Fibroblast of lung (primary cell): ENCODE measurements around the gene ROCK1. TPM values are rescaled to one million over a fixed set of nuclear protein-coding genes. Genes with fewer than 3 reads are reported as not detected.

Experiments used
- DNase-seq, 2 donors: peaks; one replicate each; pipeline versions ENCODE4 v3.0.0 to v3.0.0-alpha.2; 2010; ENCODE audit warnings: low read depth in 2 of 2
- H2AFZ ChIP-seq: 2 replicates; pipeline ENCODE4 v1.5.1; 2012; ENCODE audit warnings: low read length, control low read depth, inconsistent platforms
- H3K27ac ChIP-seq: 2 replicates; pipeline ENCODE4 v1.5.1; 2011; ENCODE audit warnings: low read length, control low read depth; ENCODE audit not compliant: insufficient read depth
- H3K27me3 ChIP-seq: 2 replicates; pipeline ENCODE4 v1.5.1; 2011; ENCODE audit warnings: mild to moderate bottlenecking, low read length; ENCODE audit not compliant: control insufficient read depth, insufficient read depth
- H3K36me3 ChIP-seq: 2 replicates; pipeline ENCODE4 v1.5.1; 2011; ENCODE audit warnings: low read length; ENCODE audit not compliant: control insufficient read depth, insufficient read depth
- H3K4me1 ChIP-seq: 2 replicates; pipeline ENCODE4 v1.5.1; 2011; ENCODE audit warnings: low read length; ENCODE audit not compliant: control insufficient read depth, insufficient read depth; ENCODE audit errors: extremely low read depth
- H3K4me2 ChIP-seq: 2 replicates; pipeline ENCODE4 v1.5.1; 2011; ENCODE audit warnings: low read length, control low read depth; ENCODE audit not compliant: insufficient read depth; ENCODE audit errors: extremely low read depth
- H3K4me3 ChIP-seq, 4 experiments: fragments of 200-600 bp in 1 of 4; sonication (generic) in 1 of 4; replicated peaks in 1 of 4; 2 replicates each; pipeline ENCODE4 v1.5.1; 2011 to 2016; ENCODE audit warnings: low read length in 4 of 4, low read depth in 3 of 4, mild to moderate bottlenecking in 3 of 4, control low read depth in 2 of 4, inconsistent platforms in 1 of 4, mixed read lengths in 1 of 4; ENCODE audit not compliant: insufficient read depth in 1 of 4; ENCODE audit errors: control extremely low read depth in 1 of 4
- H3K79me2 ChIP-seq: 2 replicates; pipeline ENCODE4 v1.5.1; 2012; ENCODE audit warnings: mild to moderate bottlenecking, low read length, inconsistent platforms; ENCODE audit not compliant: control insufficient read depth, insufficient read depth
- H3K9ac ChIP-seq: 2 replicates; pipeline ENCODE4 v1.5.1; 2011; ENCODE audit warnings: mild to moderate bottlenecking, low read length, control low read depth; ENCODE audit not compliant: insufficient read depth
- H3K9me3 ChIP-seq: 2 replicates; pipeline ENCODE4 v1.5.1; 2012; ENCODE audit warnings: low read depth, low read length; ENCODE audit not compliant: control insufficient read depth, insufficient read depth
- H4K20me1 ChIP-seq: 2 replicates; pipeline ENCODE4 v1.5.1; 2011; ENCODE audit warnings: low read length; ENCODE audit not compliant: control insufficient read depth, insufficient read depth; ENCODE audit errors: extremely low read depth
- EZH2 ChIP-seq: IDR thresholded peaks from 2 replicates; pipeline ENCODE4 v1.5.1; 2012; ENCODE audit warnings: low read length, control low read depth, mild to moderate bottlenecking; ENCODE audit errors: missing control alignments
- polyA minus RNA-seq: library from RNA; depleted of rRNA, polyadenylated mRNA; stranded (reverse); fragments of >200 nt; gene quantifications from 2 replicates; pipeline ENCODE4 v1.2.3, GENCODE V29; 2011; ENCODE audit warnings: low replicate concordance
- polyA plus RNA-seq, 2 donors: library from polyadenylated mRNA; depleted of rRNA in 1 of 2; stranded (reverse) in 1 of 2; unstranded in 1 of 2; fragments of >200 nt; gene quantifications; 2 replicates each; pipeline ENCODE4 v1.2.1, GENCODE V29; 2011 to 2012; ENCODE audit warnings: missing spikeins in 1 of 2
- total RNA-seq: library from RNA; depleted of rRNA; stranded (reverse); fragments of >200 nt; gene quantifications from 2 replicates; pipeline ENCODE4 v1.2.1, GENCODE V29; 2014
- TF ChIP-seq, protein P1 (sequence below), 2 donors: IDR thresholded peaks in 1 of 2; conservative IDR thresholded peaks in 1 of 2; 1 replicate in 1 of 2; 2 replicates in 1 of 2; pipeline ENCODE4 v1.5.1; 2011 to 2012; ENCODE audit warnings: low read length in 2 of 2, control low read depth in 1 of 2, inconsistent platforms in 1 of 2, low read depth in 1 of 2, mild to moderate bottlenecking in 1 of 2

Gene ROCK1
- total RNA-seq (39.5 and 55.2 TPM in 2 replicates), polyA plus RNA-seq (25.4 and 33.2 TPM in 2 replicates), polyA minus RNA-seq (2.2 and 2.6 TPM in 2 replicates)
- 31.2 and 40.5 TPM in 2 replicates for polyA plus RNA-seq (2012)

- Histone ChIP-seq H2AFZ (peak within 1 kb of the TSS; percentile 92), H3K9ac (peak within 1 kb of the TSS; percentile 99), H3K27me3 (no peaks in the 10 kb centered on the region), H3K79me2 (peaks cover 49% of the 10 kb centered on the region), H3K36me3 (no peaks in the 10 kb centered on the region), H3K4me1 (peaks cover 12% of the 10 kb centered on the region), H4K20me1 (no peaks in the 10 kb centered on the region), H3K9me3 (no peaks in the 10 kb centered on the region), H3K4me3 (peak within 1 kb of the TSS; percentile 91 to 100 (median 97)), H3K4me2 (peak within 1 kb of the TSS; percentile 97), H3K27ac (peak within 1 kb of the TSS; percentile 99)
- DNase-seq, result peak; percentile 96 to 97
- TF ChIP-seq, protein P1, sequence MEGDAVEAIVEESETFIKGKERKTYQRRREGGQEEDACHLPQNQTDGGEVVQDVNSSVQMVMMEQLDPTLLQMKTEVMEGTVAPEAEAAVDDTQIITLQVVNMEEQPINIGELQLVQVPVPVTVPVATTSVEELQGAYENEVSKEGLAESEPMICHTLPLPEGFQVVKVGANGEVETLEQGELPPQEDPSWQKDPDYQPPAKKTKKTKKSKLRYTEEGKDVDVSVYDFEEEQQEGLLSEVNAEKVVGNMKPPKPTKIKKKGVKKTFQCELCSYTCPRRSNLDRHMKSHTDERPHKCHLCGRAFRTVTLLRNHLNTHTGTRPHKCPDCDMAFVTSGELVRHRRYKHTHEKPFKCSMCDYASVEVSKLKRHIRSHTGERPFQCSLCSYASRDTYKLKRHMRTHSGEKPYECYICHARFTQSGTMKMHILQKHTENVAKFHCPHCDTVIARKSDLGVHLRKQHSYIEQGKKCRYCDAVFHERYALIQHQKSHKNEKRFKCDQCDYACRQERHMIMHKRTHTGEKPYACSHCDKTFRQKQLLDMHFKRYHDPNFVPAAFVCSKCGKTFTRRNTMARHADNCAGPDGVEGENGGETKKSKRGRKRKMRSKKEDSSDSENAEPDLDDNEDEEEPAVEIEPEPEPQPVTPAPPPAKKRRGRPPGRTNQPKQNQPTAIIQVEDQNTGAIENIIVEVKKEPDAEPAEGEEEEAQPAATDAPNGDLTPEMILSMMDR (conservative IDR thresholded peaks at IDR 0.05 in 1 of 2, IDR thresholded peaks at IDR 0.05 in 1 of 2; ENCODE audit: low read depth in 1 of 2, low read length in 2 of 2), result no peak
- TF ChIP-seq EZH2, result no peak
Observed at GRCh38 chr18:21111346-21112139, at the start of gene ROCK1. ROCK1 (minus strand) TSS chr18:21111813; CDS start chr18:21110910, 903 bp downstream.

DNA sequence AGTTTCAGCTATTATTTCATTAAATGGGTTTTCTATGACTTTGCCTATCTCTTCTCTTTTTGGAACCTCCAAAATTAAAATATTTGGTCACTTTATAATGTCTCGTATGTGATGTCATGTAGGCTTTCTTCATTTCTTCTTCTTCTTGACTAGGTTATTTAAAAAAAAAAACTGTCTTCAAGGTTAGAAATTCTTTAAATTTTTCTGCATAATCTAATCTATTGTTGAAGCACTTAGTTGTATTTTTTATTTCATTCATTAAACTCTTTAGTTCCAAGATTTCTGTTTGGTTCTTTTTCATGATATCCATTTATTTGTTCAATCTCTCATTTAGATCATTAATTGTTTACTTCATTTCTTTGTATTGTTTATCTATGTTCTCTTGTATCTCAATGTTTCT, 43.8 kb upstream of the ROCK1 start:
- DNase-seq, result no peak
- TF ChIP-seq, protein P1 (conservative IDR thresholded peaks at IDR 0.05 in 1 of 2, IDR thresholded peaks at IDR 0.05 in 1 of 2; ENCODE audit: low read depth in 1 of 2, low read length in 2 of 2), result no peak
- TF ChIP-seq EZH2, result no peak
- Histone ChIP-seq H3K9me3 (no peaks in the 10 kb centered on the region), H3K36me3 (no peaks in the 10 kb centered on the region), H3K4me3 (no peak overlapping the region), H3K27me3 (no peaks in the 10 kb centered on the region), H3K27ac (no peak overlapping the region), H3K4me2 (no peak overlapping the region), H4K20me1 (no peaks in the 10 kb centered on the region), H3K9ac (no peak overlapping the region), H3K79me2 (no peaks in the 10 kb centered on the region), H3K4me1 (no peaks in the 10 kb centered on the region), H2AFZ (no peak overlapping the region)

- no peaks in the 10 kb centered on the region for H3K27me3 ChIP-seq
- no peak overlapping the region for H3K9ac ChIP-seq
- no peak overlapping the region for H3K4me3 ChIP-seq
- H3K36me3 ChIP-seq, result no peaks in the 10 kb centered on the region
- H2AFZ ChIP-seq, result no peak overlapping the region
- H3K9me3 ChIP-seq, result no peaks in the 10 kb centered on the region
- peaks cover 4% of the 10 kb centered on the region for H3K4me1 ChIP-seq
- DNase-seq, result no peak
- no peak overlapping the region for H3K4me2 ChIP-seq
- TF ChIP-seq, protein P1 (conservative IDR thresholded peaks at IDR 0.05 in 1 of 2, IDR thresholded peaks at IDR 0.05 in 1 of 2; ENCODE audit: low read depth in 1 of 2, low read length in 2 of 2), result no peak
- no peak for TF ChIP-seq EZH2
- no peak overlapping the region for H3K27ac ChIP-seq
- H4K20me1 ChIP-seq, result no peaks in the 10 kb centered on the region
- no peaks in the 10 kb centered on the region for H3K79me2 ChIP-seq
Observed at GRCh38 chr18:21146016-21146415, 34.4 kb upstream of the ROCK1 start.
